T-helper 9 cell (primary cell): ENCODE data around the gene NR1D1.

ENCODE experiments used
- DNase-seq: peaks from one replicate; pipeline ENCODE4 v3.0.0-alpha.2; 2020

Gene NR1D1

GRCh38 chr17:40111221-40112128 lies 11.1 kb upstream of the NR1D1 start:
- DNase-seq = no peak

GRCh38 chr17:40110026-40110845 lies 9.8 kb upstream of the NR1D1 start:
- DNase-seq = no peak

GRCh38 chr17:40108970-40109824 lies 8.8 kb upstream of the NR1D1 start:
- DNase-seq = no peak

- DNase-seq = no peak
These were observed 7.3 kb upstream of the NR1D1 start for GRCh38 chr17:40107522-40108174.

- no peak for DNase-seq
These were observed 6.6 kb upstream of the NR1D1 start for GRCh38 chr17:40106760-40107521.

GRCh38 chr17:40105861-40106759 lies 5.7 kb upstream of the NR1D1 start:
- no peak for DNase-seq

- DNase-seq = no peak
These were observed 4.5 kb upstream of the NR1D1 start for GRCh38 chr17:40104594-40105486.

GRCh38 chr17:40103688-40104087 lies 3.3 kb upstream of the NR1D1 start:
- DNase-seq = no peak

GRCh38 chr17:40103071-40103661 lies 2.8 kb upstream of the NR1D1 start:
- no peak for DNase-seq

GRCh38 chr17:40101367-40102210 lies 1.2 kb upstream of the NR1D1 start:
- DNase-seq = no peak

GRCh38 chr17:40100669-40101366 lies 429 bp upstream of the NR1D1 start:
- peak; percentile 83 for DNase-seq

- no peak for DNase-seq
These were observed 570 bp downstream of the NR1D1 start for GRCh38 chr17:40099619-40100418.

- peak; percentile 99 for DNase-seq
These were observed 1.4 kb downstream of the NR1D1 start for GRCh38 chr17:40098846-40099618.

GRCh38 chr17:40097931-40098845 lies 2.2 kb downstream of the NR1D1 start:
- no peak for DNase-seq
